ENCODE results near the gene CTNND1. TPM values are rescaled to one million over a fixed set of nuclear protein-coding genes. Genes with fewer than 3 reads are reported as not detected.

The CTNND1 gene
- total and polyA plus RNA-seq, 9 donors: 106 to 145 (median 126) TPM

DNA sequence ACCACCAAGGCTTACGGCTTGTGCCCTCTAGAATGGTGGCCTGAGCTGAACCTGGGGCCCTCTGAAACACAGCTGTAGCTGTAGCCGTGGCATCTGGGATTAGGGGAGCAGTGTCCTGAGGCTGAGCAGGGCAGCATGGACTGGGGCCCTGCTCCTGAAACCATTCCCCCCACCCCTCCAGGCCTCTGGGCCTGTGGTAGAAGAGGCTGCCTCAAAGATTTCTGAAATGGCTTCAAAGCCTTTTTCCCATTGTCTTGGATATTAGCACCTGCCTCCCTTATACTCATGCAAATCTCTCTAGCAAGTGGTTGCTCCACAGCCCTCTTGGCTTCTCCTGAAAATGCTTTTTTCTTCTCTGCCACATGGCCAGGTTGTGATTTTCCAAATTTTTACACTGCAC lies 106.9 kb downstream of the CTNND1 start:
- no peak overlapping the region for H3K4me3 ChIP-seq (ENCODE audit: low read length)
- no peak overlapping the region for H3K27ac ChIP-seq (ENCODE audit: low read length)
- no peak for DNase-seq
- H3K9me3 ChIP-seq (replicated peaks; ENCODE audit: control insufficient read depth, low read depth, low read length): no peaks in the 10 kb centered on the region
- no peaks in the 10 kb centered on the region for H3K4me1 ChIP-seq (ENCODE audit: control insufficient read depth, insufficient read depth, low read length)
- H3K36me3 ChIP-seq (ENCODE audit: control insufficient read depth, insufficient read depth, low read length): no peaks in the 10 kb centered on the region
- WGBS (ENCODE audit: insufficient coverage): no CpG with 5 or more reads among the region's 2 CpGs
- H3K27me3 ChIP-seq (ENCODE audit: control insufficient read depth, insufficient read depth, low read length): no peaks in the 10 kb centered on the region

Other genes with a start within 250 kb of the CTNND1 start
- gene SLC43A1, start 246.1 kb upstream of the CTNND1 start, total RNA-seq: 12.2 TPM
- gene SLC43A1, start 246.1 kb upstream of the CTNND1 start, polyA plus RNA-seq (ENCODE audit: insufficient read depth in 1 of 8, insufficient read length in 8 of 8, low replicate concordance in 1 of 8): 10 to 100 TPM in 4 of 8 donors, 1 to 10 TPM in 4; 7.1 to 12.5 (median 10.1) TPM
- gene TIMM10, start 231.0 kb upstream of the CTNND1 start, total RNA-seq: 44.1 TPM
- gene TIMM10, start 231.0 kb upstream of the CTNND1 start, polyA plus RNA-seq (ENCODE audit: insufficient read depth in 1 of 8, insufficient read length in 8 of 8, low replicate concordance in 1 of 8): 10 to 100 TPM; 36.3 to 61.9 (median 37.8) TPM
- gene SMTNL1, start 224.2 kb upstream of the CTNND1 start, total RNA-seq: 143 TPM
- gene SMTNL1, start 224.2 kb upstream of the CTNND1 start, polyA plus RNA-seq (ENCODE audit: insufficient read depth in 1 of 8, insufficient read length in 8 of 8, low replicate concordance in 1 of 8): 100 to 1,000 TPM in 7 of 8 donors, 10 to 100 TPM in 1; 93.2 to 258 (median 197) TPM
- 18.5 TPM for gene UBE2L6, start 194.1 kb upstream of the CTNND1 start, total RNA-seq
- gene UBE2L6, start 194.1 kb upstream of the CTNND1 start, polyA plus RNA-seq (ENCODE audit: insufficient read depth in 1 of 8, insufficient read length in 8 of 8, low replicate concordance in 1 of 8): 10 to 100 TPM; 19.9 to 25.6 (median 22.5) TPM
- gene SERPING1, start 164.1 kb upstream of the CTNND1 start, total RNA-seq: 31.4 TPM
- 10 to 100 TPM; 71.8 to 97.7 (median 89.0) TPM for gene SERPING1, start 164.1 kb upstream of the CTNND1 start, polyA plus RNA-seq (ENCODE audit: insufficient read depth in 1 of 8, insufficient read length in 8 of 8, low replicate concordance in 1 of 8)
- 0.53 TPM for gene YPEL4, start 111.9 kb upstream of the CTNND1 start, total RNA-seq
- 1 to 10 TPM in 7 of 8 donors, under 1 TPM in 1; 0.82 to 2.1 (median 1.7) TPM for gene YPEL4, start 111.9 kb upstream of the CTNND1 start, polyA plus RNA-seq (ENCODE audit: insufficient read depth in 1 of 8, insufficient read length in 8 of 8, low replicate concordance in 1 of 8)
- gene CLP1, start 104.0 kb upstream of the CTNND1 start, total RNA-seq: 12.3 TPM
- 10 to 100 TPM in 4 of 8 donors, 1 to 10 TPM in 4; 8.6 to 11.3 (median 10.0) TPM for gene CLP1, start 104.0 kb upstream of the CTNND1 start, polyA plus RNA-seq (ENCODE audit: insufficient read depth in 1 of 8, insufficient read length in 8 of 8, low replicate concordance in 1 of 8)
- gene ZDHHC5, start 93.7 kb upstream of the CTNND1 start, total RNA-seq: 13.5 TPM
- 10 to 100 TPM; 25.6 to 40.3 (median 31.9) TPM for gene ZDHHC5, start 93.7 kb upstream of the CTNND1 start, polyA plus RNA-seq (ENCODE audit: insufficient read depth in 1 of 8, insufficient read length in 8 of 8, low replicate concordance in 1 of 8)
- 18.9 TPM for gene MED19, start 49.6 kb upstream of the CTNND1 start, total RNA-seq
- 10 to 100 TPM; 11.3 to 16.3 (median 14.0) TPM for gene MED19, start 49.6 kb upstream of the CTNND1 start, polyA plus RNA-seq (ENCODE audit: insufficient read depth in 1 of 8, insufficient read length in 8 of 8, low replicate concordance in 1 of 8)
- gene TMX2, start 49.2 kb upstream of the CTNND1 start, total RNA-seq: 53.7 TPM
- 10 to 100 TPM; 45.8 to 55.3 (median 53.8) TPM for gene TMX2, start 49.2 kb upstream of the CTNND1 start, polyA plus RNA-seq (ENCODE audit: insufficient read depth in 1 of 8, insufficient read length in 8 of 8, low replicate concordance in 1 of 8)
- gene SELENOH, start 20.3 kb upstream of the CTNND1 start, total RNA-seq: 113 TPM
- 10 to 100 TPM; 68.8 to 91.1 (median 78.1) TPM for gene SELENOH, start 20.3 kb upstream of the CTNND1 start, polyA plus RNA-seq (ENCODE audit: insufficient read depth in 1 of 8, insufficient read length in 8 of 8, low replicate concordance in 1 of 8)
- gene BTBD18, start 10.0 kb upstream of the CTNND1 start, total RNA-seq: not detected
- gene BTBD18, start 10.0 kb upstream of the CTNND1 start, polyA plus RNA-seq (ENCODE audit: insufficient read depth in 1 of 8, insufficient read length in 8 of 8, low replicate concordance in 1 of 8): under 1 TPM in 7 of 8 donors, not detected in 1; 0.07 to 0.41 (median 0.09) TPM